Measurements from ENCODE around the gene DIP2A.

The DIP2A gene

DNA sequence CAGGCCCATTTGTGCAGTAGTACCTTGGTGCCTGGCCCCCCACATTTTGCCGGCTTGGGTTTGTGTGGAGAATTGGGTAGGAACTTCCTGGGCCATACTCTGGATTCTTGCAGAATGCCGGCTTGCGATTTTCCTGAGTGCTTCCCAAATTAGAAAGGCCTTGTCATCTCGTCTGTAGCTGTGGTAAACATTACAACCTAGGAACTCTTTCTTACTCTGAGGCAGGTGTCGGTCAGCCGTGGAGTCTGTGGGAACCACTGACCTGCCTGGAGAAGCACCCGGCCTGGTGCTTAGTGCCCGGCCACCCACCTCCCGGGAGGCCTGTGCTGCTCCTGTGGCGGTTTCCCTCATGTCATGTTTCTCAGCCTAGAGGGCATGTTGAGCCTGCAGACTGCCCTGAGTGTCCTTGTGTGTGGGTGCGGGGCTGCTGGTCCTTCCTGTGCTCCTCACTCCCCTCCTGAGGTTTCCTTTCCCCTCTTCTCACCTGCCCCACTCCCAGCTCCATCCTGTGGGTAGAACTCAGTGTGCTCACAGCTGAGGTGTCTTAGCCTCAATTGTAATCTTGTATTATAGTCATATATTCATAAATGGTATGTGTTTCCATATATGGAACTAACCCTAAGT is 81.5 kb downstream of the DIP2A start:
- no peak overlapping the region for H3K4me3 ChIP-seq (ENCODE audit: low read length)
- TF ChIP-seq, protein P1, sequence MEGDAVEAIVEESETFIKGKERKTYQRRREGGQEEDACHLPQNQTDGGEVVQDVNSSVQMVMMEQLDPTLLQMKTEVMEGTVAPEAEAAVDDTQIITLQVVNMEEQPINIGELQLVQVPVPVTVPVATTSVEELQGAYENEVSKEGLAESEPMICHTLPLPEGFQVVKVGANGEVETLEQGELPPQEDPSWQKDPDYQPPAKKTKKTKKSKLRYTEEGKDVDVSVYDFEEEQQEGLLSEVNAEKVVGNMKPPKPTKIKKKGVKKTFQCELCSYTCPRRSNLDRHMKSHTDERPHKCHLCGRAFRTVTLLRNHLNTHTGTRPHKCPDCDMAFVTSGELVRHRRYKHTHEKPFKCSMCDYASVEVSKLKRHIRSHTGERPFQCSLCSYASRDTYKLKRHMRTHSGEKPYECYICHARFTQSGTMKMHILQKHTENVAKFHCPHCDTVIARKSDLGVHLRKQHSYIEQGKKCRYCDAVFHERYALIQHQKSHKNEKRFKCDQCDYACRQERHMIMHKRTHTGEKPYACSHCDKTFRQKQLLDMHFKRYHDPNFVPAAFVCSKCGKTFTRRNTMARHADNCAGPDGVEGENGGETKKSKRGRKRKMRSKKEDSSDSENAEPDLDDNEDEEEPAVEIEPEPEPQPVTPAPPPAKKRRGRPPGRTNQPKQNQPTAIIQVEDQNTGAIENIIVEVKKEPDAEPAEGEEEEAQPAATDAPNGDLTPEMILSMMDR (conservative IDR thresholded peaks at IDR 0.05; ENCODE audit: low read depth, low read length), result no peak
- DNase-seq (ENCODE audit: low read depth), result no peak

DNA sequence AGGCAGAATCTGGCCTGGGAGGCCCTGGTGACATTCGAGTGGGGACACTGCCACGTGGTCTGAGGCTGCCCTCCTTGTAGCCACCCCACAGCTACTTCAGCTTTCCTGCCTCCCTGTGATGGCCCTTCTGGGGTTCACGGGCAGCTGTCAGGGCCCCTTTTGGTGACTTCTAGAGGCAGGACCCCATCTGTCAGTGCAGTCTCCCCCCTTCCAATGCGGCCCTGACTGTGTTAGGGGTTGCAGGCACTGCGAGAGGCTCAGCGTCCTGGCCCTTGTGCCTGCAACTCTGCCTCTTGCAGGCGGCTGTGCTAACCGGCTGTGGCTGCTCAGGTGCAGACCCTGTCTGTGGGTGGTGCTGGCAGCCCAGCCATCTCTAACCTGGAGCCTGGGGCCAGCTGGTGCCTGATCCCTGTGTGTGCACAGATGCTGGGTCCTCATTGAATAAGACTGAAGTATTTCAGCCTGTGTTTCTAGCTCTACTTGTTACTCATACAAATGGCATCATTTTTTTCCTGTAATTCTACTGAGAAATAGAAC is 84.0 kb downstream of the DIP2A start:
- H3K4me3 ChIP-seq (ENCODE audit: low read length), result no peak overlapping the region
- TF ChIP-seq, protein P1 (conservative IDR thresholded peaks at IDR 0.05; ENCODE audit: low read depth, low read length), result no peak
- DNase-seq (ENCODE audit: low read depth), result no peak

DNA sequence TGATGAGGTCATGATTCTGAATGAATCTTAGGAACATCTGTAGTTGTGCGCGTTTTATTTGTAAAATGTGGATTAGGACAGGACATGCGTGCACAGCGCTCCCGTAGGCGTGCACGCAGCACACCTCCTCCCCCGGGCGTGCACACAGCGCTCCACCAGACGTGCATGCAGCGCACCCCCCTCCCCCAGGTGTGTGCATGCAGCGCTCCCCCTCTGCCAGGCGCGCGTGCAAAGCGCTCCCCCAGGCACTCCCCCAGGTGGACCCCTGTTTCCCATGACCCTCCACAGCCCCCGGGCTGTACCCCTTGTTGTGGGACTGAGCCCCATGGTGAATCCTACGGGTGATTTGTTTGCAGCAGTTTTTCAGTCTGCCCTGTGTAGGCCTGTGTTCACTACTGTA is 84.6 kb downstream of the DIP2A start:
- no peak for DNase-seq (ENCODE audit: low read depth)
- TF ChIP-seq, protein P1 (conservative IDR thresholded peaks at IDR 0.05; ENCODE audit: low read depth, low read length), result no peak

DNA sequence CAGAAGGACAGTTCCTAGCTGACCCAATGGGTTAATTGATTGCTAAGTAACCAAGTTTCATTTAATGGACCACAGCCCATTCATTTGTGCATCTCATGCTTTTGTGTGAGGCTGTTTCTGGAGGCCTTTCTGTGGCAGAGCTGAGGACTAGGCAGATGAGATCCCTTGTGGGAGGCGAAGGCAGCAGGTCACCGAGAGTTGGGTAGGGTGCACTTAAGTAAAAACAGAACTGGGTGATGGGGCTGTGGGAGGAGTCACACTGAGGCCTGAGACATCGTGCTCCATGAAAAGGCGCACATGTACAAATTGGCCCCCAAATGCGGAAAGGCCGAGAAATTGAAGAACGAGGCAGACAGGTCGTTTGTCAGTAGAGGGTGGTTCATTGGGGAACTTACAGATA is 85.3 kb downstream of the DIP2A start:
- TF ChIP-seq, protein P1 (conservative IDR thresholded peaks at IDR 0.05; ENCODE audit: low read depth, low read length), result no peak
- H3K4me3 ChIP-seq (ENCODE audit: low read length), result no peak overlapping the region
- no peak for DNase-seq (ENCODE audit: low read depth)

More for the DNA sequence above, 84.6 kb downstream of the DIP2A start:
- H3K4me3 ChIP-seq (ENCODE audit: low read length), result no peak overlapping the region

DNA sequence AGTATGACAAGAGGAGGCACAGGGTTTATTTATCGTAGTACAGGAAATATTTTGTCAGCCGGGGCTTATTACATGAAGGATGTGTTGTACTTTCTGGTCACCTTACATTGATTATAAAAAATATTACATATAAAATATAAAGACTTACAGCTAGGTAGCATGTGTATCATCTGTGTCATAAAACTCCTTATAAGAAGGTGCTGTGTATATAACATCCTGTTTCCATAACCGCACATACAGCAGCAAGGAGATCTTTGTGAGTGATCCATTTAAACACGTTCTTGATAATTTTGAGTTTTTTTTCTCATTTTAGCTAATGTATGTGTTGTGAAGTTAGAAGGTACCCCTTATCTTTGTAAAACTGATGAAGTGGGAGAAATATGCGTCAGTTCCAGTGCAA is 86.1 kb downstream of the DIP2A start:
- no peak for DNase-seq (ENCODE audit: low read depth)
- H3K4me3 ChIP-seq (ENCODE audit: low read length), result no peak overlapping the region
- TF ChIP-seq, protein P1 (conservative IDR thresholded peaks at IDR 0.05; ENCODE audit: low read depth, low read length), result no peak

DNA sequence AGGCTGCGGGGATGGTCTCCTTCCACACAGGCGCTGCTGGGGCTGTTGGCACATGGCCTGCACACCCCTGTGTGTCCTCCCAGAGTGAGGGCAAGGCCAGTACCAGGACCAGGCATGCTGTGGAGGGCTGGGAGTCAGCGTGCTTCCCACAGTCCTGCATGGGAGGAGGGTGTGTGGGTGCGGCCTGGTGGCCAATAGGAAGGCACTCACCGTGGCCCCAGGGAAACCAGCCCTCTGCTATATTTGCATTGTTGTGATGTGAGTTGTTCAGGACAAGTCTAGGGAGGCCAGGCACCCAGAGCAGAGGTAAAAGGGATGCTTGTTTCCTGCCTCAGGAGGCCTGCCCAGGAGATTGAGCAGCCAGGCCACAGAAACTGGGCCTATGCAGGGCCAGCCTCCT is 86.7 kb downstream of the DIP2A start:
- TF ChIP-seq, protein P1 (conservative IDR thresholded peaks at IDR 0.05; ENCODE audit: low read depth, low read length), result no peak
- no peak overlapping the region for H3K4me3 ChIP-seq (ENCODE audit: low read length)
- no peak for DNase-seq (ENCODE audit: low read depth)

DNA sequence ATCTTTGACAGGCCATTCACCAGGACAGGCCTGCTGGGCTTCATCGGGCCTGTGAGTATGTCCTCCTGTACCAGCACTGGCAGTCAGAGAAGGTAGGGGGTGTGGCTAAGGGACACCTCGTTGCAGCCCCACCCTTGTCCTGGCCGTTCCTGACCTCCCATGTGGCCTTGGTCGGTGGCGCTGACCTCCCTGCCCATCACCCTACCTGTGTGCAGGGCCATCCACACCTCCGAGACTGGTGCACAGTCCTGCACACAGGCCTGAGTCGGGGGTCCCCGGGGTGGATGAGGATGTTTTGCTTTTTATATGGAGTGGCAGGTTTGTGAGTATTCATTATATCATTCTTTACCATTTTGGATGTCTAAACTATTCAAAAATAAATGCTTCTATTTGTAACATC is 87.2 kb downstream of the DIP2A start:
- no peak for DNase-seq (ENCODE audit: low read depth)
- H3K4me3 ChIP-seq (ENCODE audit: low read length), result no peak overlapping the region
- TF ChIP-seq, protein P1 (conservative IDR thresholded peaks at IDR 0.05; ENCODE audit: low read depth, low read length), result no peak

All from retinal pigment epithelial cell (primary cell).